HepG2 (cell line): ENCODE results near the gene TMC8. TPM values are rescaled to one million over a fixed set of nuclear protein-coding genes. Genes with fewer than 3 reads are reported as not detected.

Source experiments
- AGO1 ChIP-seq: fragments of 200-400 bp; formaldehyde crosslinking; IDR thresholded peaks from 2 replicates; pipeline ENCODE4 v1.6.1; 2017; ENCODE audit warnings: mild to moderate bottlenecking, low read depth, low read length, moderate library complexity; ENCODE audit not compliant: poor library complexity, severe bottlenecking
- ATRX ChIP-seq: sonication (generic); formaldehyde crosslinking; IDR thresholded peaks from 2 replicates; pipeline ENCODE4 v1.4.0; 2020; ENCODE audit warnings: missing genetic modification reagents, borderline replicate concordance
- FOSL1 ChIP-seq: sonication (generic); formaldehyde crosslinking; IDR thresholded peaks from 2 replicates; pipeline ENCODE4 v1.9.0; 2021; ENCODE audit warnings: missing genetic modification reagents, borderline replicate concordance
- FOXK1 ChIP-seq: sonication (generic); formaldehyde crosslinking; IDR thresholded peaks from 2 replicates; pipeline ENCODE4 v1.4.0; 2020; ENCODE audit warnings: low read depth, missing genetic modification reagents, borderline replicate concordance
- HMG20B ChIP-seq: conservative IDR thresholded peaks from 2 replicates; pipeline ENCODE4 v1.6.1; 2016; ENCODE audit warnings: missing genetic modification reagents, missing compliant biosample characterization
- IKZF4 ChIP-seq: sonication (generic); formaldehyde crosslinking; IDR thresholded peaks from 2 replicates; pipeline ENCODE4 v1.5.1; 2020; ENCODE audit warnings: borderline replicate concordance, mild to moderate bottlenecking, low read depth, missing genetic modification reagents; ENCODE audit errors: not compliant biosample characterization
- JDP2 ChIP-seq: sonication (generic); formaldehyde crosslinking; IDR thresholded peaks from 2 replicates; pipeline ENCODE4 v1.8.1; 2022; ENCODE audit warnings: missing genetic modification reagents, borderline replicate concordance
- MAZ ChIP-seq, 2 experiments: sonication (generic) in 1 of 2; formaldehyde crosslinking in 1 of 2; IDR thresholded peaks; 2 replicates each; pipeline versions ENCODE4 v1.5.0 to v1.6.1; 2012 to 2020; ENCODE audit warnings: low read depth in 2 of 2, mild to moderate bottlenecking in 2 of 2, borderline replicate concordance in 1 of 2, improper control_type of control experiment in 1 of 2, low read length in 1 of 2, missing genetic modification reagents in 1 of 2, moderate library complexity in 1 of 2
- MBD4 ChIP-seq: IDR thresholded peaks from 2 replicates; pipeline ENCODE4 v1.6.1; 2012; ENCODE audit warnings: low read length, inconsistent platforms, borderline replicate concordance
- RXRA ChIP-seq: sonication (generic); formaldehyde crosslinking; IDR thresholded peaks from 2 replicates; pipeline ENCODE4 v1.5.1; 2020; ENCODE audit warnings: missing genetic modification reagents
- SP1 ChIP-seq, 2 experiments: fragments of 450-650 bp in 1 of 2; sonication (generic) in 1 of 2; formaldehyde crosslinking in 1 of 2; IDR thresholded peaks; 2 replicates each; pipeline versions ENCODE4 v1.4.0 to v1.6.1; 2016 to 2020; ENCODE audit warnings: missing genetic modification reagents in 1 of 2
- TMF1 ChIP-seq: sonication (generic); formaldehyde crosslinking; IDR thresholded peaks from 2 replicates; pipeline ENCODE4 v1.8.1; 2022; ENCODE audit warnings: low read depth, missing genetic modification reagents
- TRIM24 ChIP-seq: sonication (generic); formaldehyde crosslinking; IDR thresholded peaks from 2 replicates; pipeline ENCODE4 v1.8.0; 2022; ENCODE audit warnings: mild to moderate bottlenecking, missing genetic modification reagents
- XBP1 ChIP-seq: sonication (generic); formaldehyde crosslinking; IDR thresholded peaks from 2 replicates; pipeline ENCODE4 v1.5.0; 2020; ENCODE audit warnings: missing genetic modification reagents
- ZFP82 ChIP-seq: sonication (generic); formaldehyde crosslinking; IDR thresholded peaks from 2 replicates; pipeline ENCODE4 v1.5.1; 2020; ENCODE audit warnings: mild to moderate bottlenecking, missing genetic modification reagents, borderline replicate concordance
- ZNF382 ChIP-seq: sonication (generic); formaldehyde crosslinking; IDR thresholded peaks from 2 replicates; pipeline ENCODE4 v1.5.0; 2020; ENCODE audit warnings: missing genetic modification reagents, mild to moderate bottlenecking, borderline replicate concordance
- ZNF543 ChIP-seq: sonication (generic); formaldehyde crosslinking; IDR thresholded peaks from 2 replicates; pipeline ENCODE4 v1.4.0; 2020; ENCODE audit warnings: mild to moderate bottlenecking, missing genetic modification reagents
- ZNF720 ChIP-seq: sonication (generic); formaldehyde crosslinking; IDR thresholded peaks from 2 replicates; pipeline ENCODE4 v1.4.0; 2020; ENCODE audit warnings: missing genetic modification reagents
- ZNF749 ChIP-seq: sonication (generic); formaldehyde crosslinking; IDR thresholded peaks from 2 replicates; pipeline ENCODE4 v1.8.0; 2022; ENCODE audit warnings: mild to moderate bottlenecking, missing genetic modification reagents, moderate library complexity, borderline replicate concordance
- ZNF816 ChIP-seq: sonication (generic); formaldehyde crosslinking; IDR thresholded peaks from 2 replicates; pipeline ENCODE4 v1.8.0; 2022; ENCODE audit warnings: missing genetic modification reagents, mild to moderate bottlenecking, borderline replicate concordance
- polyA plus RNA-seq, 8 experiments: library from polyadenylated mRNA; depleted of rRNA in 3 of 8; stranded (reverse) in 7 of 8; unstranded in 1 of 8; fragments of >200 nt; fragmentation: Illumina TruSeq in 4 of 8; extraction: Trizol in 4 of 8; gene quantifications; 2 replicates each; pipeline versions ENCODE4 v1.2.1 to v1.2.3, GENCODE V29; 2011 to 2016; ENCODE audit warnings: low read depth in 4 of 8, missing spikeins in 1 of 8, mixed read lengths in 1 of 8; ENCODE audit not compliant: insufficient read depth in 1 of 8
- total RNA-seq, 5 experiments: library from RNA; depleted of rRNA; stranded (reverse); fragments of >200 nt; fragmentation: Illumina TruSeq; extraction: Trizol; gene quantifications; 2 replicates each; pipeline ENCODE4 v1.2.3, GENCODE V29; 2016; ENCODE audit warnings: low read depth in 1 of 5
- TF ChIP-seq, protein P1 (sequence below): IDR thresholded peaks from 2 replicates; pipeline ENCODE4 v1.6.1; 2016; ENCODE audit warnings: mild to moderate bottlenecking, missing biosample characterization, missing genetic modification reagents
- TF ChIP-seq, protein P2 (sequence below): IDR thresholded peaks from 2 replicates; pipeline ENCODE4 v1.6.1; 2012; ENCODE audit warnings: inconsistent platforms
- TF ChIP-seq, protein P3 (sequence below): sonication (generic); formaldehyde crosslinking; IDR thresholded peaks from 2 replicates; pipeline ENCODE4 v1.5.1; 2020; ENCODE audit warnings: missing genetic modification reagents, mild to moderate bottlenecking, borderline replicate concordance
- TF ChIP-seq, protein P4 (sequence below): sonication (generic); formaldehyde crosslinking; IDR thresholded peaks from 2 replicates; pipeline ENCODE4 v1.4.0; 2020; ENCODE audit warnings: mild to moderate bottlenecking, missing genetic modification reagents

TMC8 gene
- total and polyA plus RNA-seq, 2 of the 13 experiments (the other 11 are each of a cell fraction or from before 2014, with no cell fraction given): 0.53 to 7.8 TPM

DNA sequence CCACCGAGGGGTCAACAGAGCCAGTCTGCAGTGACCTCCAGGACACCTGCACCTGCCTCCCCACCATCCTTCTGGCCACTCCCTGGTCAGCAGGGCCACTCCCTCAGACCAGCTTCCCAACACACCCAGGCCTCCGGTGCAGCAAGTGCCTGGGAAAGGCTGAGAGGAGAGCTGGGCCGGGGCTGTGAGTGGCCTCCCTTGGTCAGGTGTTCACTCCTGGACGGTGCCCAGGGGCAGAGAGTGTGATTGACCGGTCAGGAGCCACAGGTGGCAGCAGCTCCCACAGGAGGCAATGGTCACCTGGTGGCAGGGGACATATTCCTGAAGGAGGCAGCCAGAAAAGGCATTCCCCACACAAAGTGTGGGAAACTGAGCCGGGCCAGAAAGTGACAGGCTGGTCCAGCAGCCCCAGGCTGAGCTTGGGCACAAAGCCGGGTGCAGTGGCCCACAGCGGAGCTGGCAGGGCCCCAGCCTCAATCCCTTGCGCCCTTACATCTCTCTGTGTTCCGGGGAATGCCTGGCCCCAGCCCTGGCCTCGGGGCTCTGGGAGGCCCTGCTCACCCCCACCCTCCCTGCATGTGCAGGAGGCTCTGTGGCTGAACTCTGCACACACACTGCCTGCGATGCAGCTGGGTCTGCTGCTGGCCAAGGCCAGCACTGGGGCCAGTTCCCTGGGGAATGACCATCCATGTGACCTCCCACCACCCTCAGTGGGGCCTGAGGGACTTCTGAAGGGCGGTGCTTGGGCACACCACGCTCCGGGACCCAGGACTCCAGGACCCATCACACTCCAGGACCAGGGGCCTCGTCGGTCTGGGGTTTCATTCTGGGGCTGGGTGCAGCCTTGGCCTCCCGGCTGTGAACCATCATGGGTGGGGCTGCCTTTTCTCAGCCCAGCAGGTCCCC lies 14.4 kb downstream of the TMC8 start (continued):
- TF ChIP-seq, protein P1, sequence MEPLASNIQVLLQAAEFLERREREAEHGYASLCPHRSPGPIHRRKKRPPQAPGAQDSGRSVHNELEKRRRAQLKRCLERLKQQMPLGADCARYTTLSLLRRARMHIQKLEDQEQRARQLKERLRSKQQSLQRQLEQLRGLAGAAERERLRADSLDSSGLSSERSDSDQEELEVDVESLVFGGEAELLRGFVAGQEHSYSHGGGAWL (CRISPR knock-in tag): peak; percentile 43; the same call in 1 of the 2 replicates
- peak; percentile 81 for TF ChIP-seq RXRA (CRISPR knock-in tag)
- no peak for TF ChIP-seq ZFP82 (CRISPR knock-in tag)
- peak; percentile 71; the same call in 1 of the 2 replicates for TF ChIP-seq XBP1 (CRISPR knock-in tag)
- TF ChIP-seq MBD4: no peak
- TF ChIP-seq ZNF382: no peak
- TF ChIP-seq ATRX (CRISPR knock-in tag): no peak
- TF ChIP-seq MAZ (IDR thresholded peaks at IDR 0.05; ENCODE audit: borderline replicate concordance, low read depth, low read length): peak; percentile 76; the same call in 1 of the 2 replicates
- TF ChIP-seq MAZ (CRISPR knock-in tag; IDR thresholded peaks at IDR 0.05; ENCODE audit: low read depth): peak; percentile 90
- TF ChIP-seq SP1 (IDR thresholded peaks at IDR 0.05): no peak
- 0 out of 2 replicates have a peak, but pooled peaks have one; percentile 29 for TF ChIP-seq SP1 (CRISPR knock-in tag; IDR thresholded peaks at IDR 0.05)
- no peak for TF ChIP-seq TRIM24 (CRISPR knock-in tag)
- TF ChIP-seq HMG20B (CRISPR knock-in tag): no peak
- TF ChIP-seq JDP2 (CRISPR knock-in tag): no peak
- no peak for TF ChIP-seq ZNF816
- TF ChIP-seq, protein P2, sequence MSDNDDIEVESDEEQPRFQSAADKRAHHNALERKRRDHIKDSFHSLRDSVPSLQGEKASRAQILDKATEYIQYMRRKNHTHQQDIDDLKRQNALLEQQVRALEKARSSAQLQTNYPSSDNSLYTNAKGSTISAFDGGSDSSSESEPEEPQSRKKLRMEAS: peak; percentile 86
- no peak for TF ChIP-seq ZNF749 (CRISPR knock-in tag)
- TF ChIP-seq, protein P3, sequence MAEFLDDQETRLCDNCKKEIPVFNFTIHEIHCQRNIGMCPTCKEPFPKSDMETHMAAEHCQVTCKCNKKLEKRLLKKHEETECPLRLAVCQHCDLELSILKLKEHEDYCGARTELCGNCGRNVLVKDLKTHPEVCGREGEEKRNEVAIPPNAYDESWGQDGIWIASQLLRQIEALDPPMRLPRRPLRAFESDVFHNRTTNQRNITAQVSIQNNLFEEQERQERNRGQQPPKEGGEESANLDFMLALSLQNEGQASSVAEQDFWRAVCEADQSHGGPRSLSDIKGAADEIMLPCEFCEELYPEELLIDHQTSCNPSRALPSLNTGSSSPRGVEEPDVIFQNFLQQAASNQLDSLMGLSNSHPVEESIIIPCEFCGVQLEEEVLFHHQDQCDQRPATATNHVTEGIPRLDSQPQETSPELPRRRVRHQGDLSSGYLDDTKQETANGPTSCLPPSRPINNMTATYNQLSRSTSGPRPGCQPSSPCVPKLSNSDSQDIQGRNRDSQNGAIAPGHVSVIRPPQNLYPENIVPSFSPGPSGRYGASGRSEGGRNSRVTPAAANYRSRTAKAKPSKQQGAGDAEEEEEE (CRISPR knock-in tag): no peak
- TF ChIP-seq IKZF4 (CRISPR knock-in tag): peak; percentile 78
- TF ChIP-seq ZNF543 (CRISPR knock-in tag): peak; percentile 50; the same call in 1 of the 2 replicates
- TF ChIP-seq FOSL1: no peak
- TF ChIP-seq, protein P4, sequence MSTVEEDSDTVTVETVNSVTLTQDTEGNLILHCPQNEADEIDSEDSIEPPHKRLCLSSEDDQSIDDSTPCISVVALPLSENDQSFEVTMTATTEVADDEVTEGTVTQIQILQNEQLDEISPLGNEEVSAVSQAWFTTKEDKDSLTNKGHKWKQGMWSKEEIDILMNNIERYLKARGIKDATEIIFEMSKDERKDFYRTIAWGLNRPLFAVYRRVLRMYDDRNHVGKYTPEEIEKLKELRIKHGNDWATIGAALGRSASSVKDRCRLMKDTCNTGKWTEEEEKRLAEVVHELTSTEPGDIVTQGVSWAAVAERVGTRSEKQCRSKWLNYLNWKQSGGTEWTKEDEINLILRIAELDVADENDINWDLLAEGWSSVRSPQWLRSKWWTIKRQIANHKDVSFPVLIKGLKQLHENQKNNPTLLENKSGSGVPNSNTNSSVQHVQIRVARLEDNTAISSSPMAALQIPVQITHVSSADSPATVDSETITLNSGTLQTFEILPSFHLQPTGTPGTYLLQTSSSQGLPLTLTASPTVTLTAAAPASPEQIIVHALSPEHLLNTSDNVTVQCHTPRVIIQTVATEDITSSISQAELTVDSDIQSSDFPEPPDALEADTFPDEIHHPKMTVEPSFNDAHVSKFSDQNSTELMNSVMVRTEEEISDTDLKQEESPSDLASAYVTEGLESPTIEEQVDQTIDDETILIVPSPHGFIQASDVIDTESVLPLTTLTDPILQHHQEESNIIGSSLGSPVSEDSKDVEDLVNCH (CRISPR knock-in tag): no peak
- no peak for TF ChIP-seq ZNF720 (CRISPR knock-in tag)
- TF ChIP-seq AGO1: no peak
- peak; percentile 43; the same call in 1 of the 2 replicates for TF ChIP-seq FOXK1
- TF ChIP-seq TMF1: no peak
